SU-DHL-6 (cell line): Measurements from ENCODE around the gene OVOL1.

Experiments
- EZH2phosphoT487 ChIP-seq: fragments of 200-600 bp; sonication (generic), shearing (Covaris generic); conservative IDR thresholded peaks from 2 replicates; pipeline ENCODE4 v1.6.1; 2018; ENCODE audit warnings: mild to moderate bottlenecking, antibody characterized with exemption, low read length, moderate library complexity, mixed read lengths
- TF ChIP-seq, protein P1 (sequence below): fragments of 200-600 bp; sonication (generic); IDR thresholded peaks from one replicate; pipeline ENCODE4 v1.5.1; 2017; ENCODE audit warnings: antibody characterized with exemption, mild to moderate bottlenecking, low read length, moderate library complexity; ENCODE audit not compliant: insufficient read depth, poor library complexity, severe bottlenecking

- TF ChIP-seq, protein P1, sequence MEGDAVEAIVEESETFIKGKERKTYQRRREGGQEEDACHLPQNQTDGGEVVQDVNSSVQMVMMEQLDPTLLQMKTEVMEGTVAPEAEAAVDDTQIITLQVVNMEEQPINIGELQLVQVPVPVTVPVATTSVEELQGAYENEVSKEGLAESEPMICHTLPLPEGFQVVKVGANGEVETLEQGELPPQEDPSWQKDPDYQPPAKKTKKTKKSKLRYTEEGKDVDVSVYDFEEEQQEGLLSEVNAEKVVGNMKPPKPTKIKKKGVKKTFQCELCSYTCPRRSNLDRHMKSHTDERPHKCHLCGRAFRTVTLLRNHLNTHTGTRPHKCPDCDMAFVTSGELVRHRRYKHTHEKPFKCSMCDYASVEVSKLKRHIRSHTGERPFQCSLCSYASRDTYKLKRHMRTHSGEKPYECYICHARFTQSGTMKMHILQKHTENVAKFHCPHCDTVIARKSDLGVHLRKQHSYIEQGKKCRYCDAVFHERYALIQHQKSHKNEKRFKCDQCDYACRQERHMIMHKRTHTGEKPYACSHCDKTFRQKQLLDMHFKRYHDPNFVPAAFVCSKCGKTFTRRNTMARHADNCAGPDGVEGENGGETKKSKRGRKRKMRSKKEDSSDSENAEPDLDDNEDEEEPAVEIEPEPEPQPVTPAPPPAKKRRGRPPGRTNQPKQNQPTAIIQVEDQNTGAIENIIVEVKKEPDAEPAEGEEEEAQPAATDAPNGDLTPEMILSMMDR, result no peak
- TF ChIP-seq EZH2phosphoT487, result no peak
Measured at GRCh38 chr11:65814986-65815565, 28.2 kb downstream of the OVOL1 start.
